Neutrophil (primary cell): Measurements from ENCODE around the gene SOX9.

Experiments
- H3K27ac ChIP-seq: fragments of 200-600 bp; sonication (generic); 2 replicates; pipeline ENCODE4 v1.5.1; 2016; ENCODE audit warnings: mild to moderate bottlenecking, moderate library complexity
- H3K27me3 ChIP-seq: fragments of 200-600 bp; sonication (generic); 2 replicates; pipeline ENCODE4 v1.6.0; 2016; ENCODE audit warnings: mild to moderate bottlenecking
- H3K36me3 ChIP-seq: fragments of 200-600 bp; sonication (generic); 2 replicates; pipeline ENCODE4 v1.5.1; 2017
- H3K4me1 ChIP-seq, 2 experiments: fragments of 200-600 bp in 1 of 2; sonication (generic) in 1 of 2; 1 replicate in 1 of 2; 2 replicates in 1 of 2; pipeline versions ENCODE4 v1.5.1 to v1.6.1; 2013 to 2016; ENCODE audit warnings: low read depth in 1 of 2, low read length in 1 of 2, mild to moderate bottlenecking in 1 of 2, moderate library complexity in 1 of 2; ENCODE audit not compliant: control insufficient read depth in 1 of 2, insufficient read depth in 1 of 2
- H3K4me3 ChIP-seq, 2 experiments: fragments of 200-600 bp in 1 of 2; sonication (generic) in 1 of 2; 1 replicate in 1 of 2; 2 replicates in 1 of 2; pipeline ENCODE4 v1.5.1; 2013 to 2016; ENCODE audit warnings: low read depth in 1 of 2, low read length in 1 of 2, mild to moderate bottlenecking in 1 of 2, moderate library complexity in 1 of 2
- H3K9me3 ChIP-seq: fragments of 200-600 bp; sonication (generic); 2 replicates; pipeline ENCODE4 v1.5.1; 2016
- TF ChIP-seq, protein P1 (sequence below): fragments of 200-600 bp; sonication (generic); IDR thresholded peaks from 2 replicates; pipeline ENCODE4 v1.5.1; 2016; ENCODE audit warnings: antibody characterized with exemption

SOX9 gene

DNA sequence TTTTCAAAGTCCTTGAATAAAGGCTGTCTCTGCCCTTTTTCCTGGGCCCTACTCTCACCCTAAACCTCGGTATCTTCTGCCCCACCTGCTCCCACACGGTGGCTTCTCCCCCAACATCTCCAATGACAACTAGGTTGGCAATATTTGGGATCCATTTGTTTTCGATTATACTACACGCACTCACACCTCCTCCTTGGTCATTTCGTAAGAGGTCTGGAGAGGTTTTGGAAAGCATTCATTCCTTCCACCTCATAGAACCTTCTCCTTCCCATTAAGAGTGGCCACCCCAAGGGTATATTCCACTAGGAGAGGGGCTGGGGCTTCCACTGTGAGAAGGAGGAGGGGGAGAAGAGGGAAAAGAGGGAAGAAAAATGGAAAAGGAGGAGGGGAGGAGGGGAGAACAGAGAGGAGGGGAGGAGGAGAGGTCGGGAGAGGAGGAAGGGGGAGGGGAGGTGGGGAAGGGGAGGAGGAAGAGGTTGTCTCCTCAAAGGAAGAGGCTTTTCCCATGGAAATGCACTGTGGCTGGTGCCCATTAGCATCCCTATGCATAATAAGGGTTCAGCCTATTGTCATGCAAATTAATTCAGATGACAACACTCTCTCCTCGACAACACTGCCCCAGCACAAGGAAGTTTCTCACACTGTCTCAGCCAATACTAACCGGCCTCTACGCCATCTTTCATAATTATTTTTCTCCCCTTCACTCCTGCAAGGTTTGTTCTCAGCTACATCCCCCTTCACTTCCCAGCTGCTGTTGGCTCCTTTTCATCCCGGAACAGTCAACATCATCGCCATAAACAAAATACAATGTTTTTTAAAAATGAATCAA, 30.0 kb downstream of the SOX9 start:
- Histone ChIP-seq H3K27me3 (no peaks in the 10 kb centered on the region), H3K36me3 (no peaks in the 10 kb centered on the region), H3K4me1 (no peaks in the 10 kb centered on the region), H3K27ac (no peak overlapping the region), H3K4me3 (no peak overlapping the region), H3K9me3 (no peaks in the 10 kb centered on the region)
- TF ChIP-seq, protein P1, sequence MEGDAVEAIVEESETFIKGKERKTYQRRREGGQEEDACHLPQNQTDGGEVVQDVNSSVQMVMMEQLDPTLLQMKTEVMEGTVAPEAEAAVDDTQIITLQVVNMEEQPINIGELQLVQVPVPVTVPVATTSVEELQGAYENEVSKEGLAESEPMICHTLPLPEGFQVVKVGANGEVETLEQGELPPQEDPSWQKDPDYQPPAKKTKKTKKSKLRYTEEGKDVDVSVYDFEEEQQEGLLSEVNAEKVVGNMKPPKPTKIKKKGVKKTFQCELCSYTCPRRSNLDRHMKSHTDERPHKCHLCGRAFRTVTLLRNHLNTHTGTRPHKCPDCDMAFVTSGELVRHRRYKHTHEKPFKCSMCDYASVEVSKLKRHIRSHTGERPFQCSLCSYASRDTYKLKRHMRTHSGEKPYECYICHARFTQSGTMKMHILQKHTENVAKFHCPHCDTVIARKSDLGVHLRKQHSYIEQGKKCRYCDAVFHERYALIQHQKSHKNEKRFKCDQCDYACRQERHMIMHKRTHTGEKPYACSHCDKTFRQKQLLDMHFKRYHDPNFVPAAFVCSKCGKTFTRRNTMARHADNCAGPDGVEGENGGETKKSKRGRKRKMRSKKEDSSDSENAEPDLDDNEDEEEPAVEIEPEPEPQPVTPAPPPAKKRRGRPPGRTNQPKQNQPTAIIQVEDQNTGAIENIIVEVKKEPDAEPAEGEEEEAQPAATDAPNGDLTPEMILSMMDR: no peak

DNA sequence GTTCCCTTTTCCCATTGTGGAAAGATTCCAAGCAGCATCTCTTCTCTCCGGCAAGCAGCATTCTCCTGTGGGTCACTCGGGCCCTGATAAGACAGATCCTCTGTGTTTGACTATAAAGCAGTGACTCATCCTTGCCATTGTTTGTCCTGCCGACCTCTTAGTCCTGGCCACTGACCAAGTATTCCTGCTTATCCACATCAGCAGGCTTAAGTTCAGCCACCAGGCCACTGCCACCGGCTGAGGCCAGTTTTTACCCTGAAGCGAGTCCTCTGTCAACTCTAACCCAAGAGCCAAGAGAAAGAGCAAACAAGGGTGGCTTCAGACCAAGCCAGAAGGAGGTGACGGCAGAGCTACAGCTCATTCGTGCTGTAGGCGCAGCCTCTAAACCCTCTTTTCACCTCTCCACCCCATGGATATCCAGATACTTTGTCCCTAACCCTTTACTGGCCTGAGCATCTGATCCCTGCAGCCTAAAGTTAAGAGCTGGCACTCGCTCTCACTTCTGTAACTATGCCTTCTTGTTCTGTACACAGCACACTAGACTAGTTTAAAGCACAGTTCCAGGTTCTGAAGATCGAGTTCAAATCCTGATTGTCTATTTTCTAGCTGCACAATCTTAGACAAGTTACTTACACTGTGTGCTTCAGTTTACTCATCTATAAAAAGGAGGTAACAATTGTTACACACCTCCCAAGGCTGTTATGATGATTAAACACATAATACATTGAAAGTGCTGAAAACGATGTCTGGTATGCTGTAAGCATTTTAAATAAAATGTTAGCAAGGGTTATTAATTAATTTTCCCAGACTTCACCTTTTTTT, 31.0 kb downstream of the SOX9 start:
- Histone ChIP-seq H3K4me3 (no peak overlapping the region), H3K9me3 (no peaks in the 10 kb centered on the region), H3K27me3 (no peaks in the 10 kb centered on the region), H3K4me1 (no peaks in the 10 kb centered on the region), H3K36me3 (no peaks in the 10 kb centered on the region), H3K27ac (no peak overlapping the region)
- TF ChIP-seq, protein P1: no peak

DNA sequence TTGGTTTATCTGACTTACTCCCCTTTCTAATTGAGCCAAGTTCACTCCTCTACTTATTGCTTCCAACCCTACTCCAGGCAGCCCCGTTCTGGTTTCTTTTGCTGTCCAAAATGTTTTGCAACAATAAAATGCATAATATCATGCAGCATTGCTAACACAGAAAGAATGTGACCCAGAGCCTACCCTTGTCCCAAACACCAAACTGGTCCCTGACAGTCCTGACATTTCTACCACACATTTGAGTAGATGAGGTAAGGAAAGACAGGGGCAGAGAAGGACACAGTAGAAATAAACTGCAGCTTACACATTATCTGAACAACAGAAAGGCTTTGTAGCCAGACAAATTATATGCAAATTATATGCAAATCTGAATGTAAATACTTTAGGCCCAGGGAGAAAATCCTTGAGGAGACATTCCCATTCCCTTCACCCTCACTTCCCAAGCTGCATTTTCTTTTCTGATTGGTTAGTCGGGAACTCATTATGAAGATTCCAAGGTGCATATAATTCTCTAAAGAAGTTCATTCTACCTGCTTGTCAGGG, 31.6 kb downstream of the SOX9 start:
- no peaks in the 10 kb centered on the region for H3K4me1 ChIP-seq
- no peaks in the 10 kb centered on the region for H3K36me3 ChIP-seq
- no peak overlapping the region for H3K4me3 ChIP-seq
- TF ChIP-seq, protein P1: no peak
- no peaks in the 10 kb centered on the region for H3K9me3 ChIP-seq
- H3K27ac ChIP-seq: no peak overlapping the region
- H3K27me3 ChIP-seq: no peaks in the 10 kb centered on the region

DNA sequence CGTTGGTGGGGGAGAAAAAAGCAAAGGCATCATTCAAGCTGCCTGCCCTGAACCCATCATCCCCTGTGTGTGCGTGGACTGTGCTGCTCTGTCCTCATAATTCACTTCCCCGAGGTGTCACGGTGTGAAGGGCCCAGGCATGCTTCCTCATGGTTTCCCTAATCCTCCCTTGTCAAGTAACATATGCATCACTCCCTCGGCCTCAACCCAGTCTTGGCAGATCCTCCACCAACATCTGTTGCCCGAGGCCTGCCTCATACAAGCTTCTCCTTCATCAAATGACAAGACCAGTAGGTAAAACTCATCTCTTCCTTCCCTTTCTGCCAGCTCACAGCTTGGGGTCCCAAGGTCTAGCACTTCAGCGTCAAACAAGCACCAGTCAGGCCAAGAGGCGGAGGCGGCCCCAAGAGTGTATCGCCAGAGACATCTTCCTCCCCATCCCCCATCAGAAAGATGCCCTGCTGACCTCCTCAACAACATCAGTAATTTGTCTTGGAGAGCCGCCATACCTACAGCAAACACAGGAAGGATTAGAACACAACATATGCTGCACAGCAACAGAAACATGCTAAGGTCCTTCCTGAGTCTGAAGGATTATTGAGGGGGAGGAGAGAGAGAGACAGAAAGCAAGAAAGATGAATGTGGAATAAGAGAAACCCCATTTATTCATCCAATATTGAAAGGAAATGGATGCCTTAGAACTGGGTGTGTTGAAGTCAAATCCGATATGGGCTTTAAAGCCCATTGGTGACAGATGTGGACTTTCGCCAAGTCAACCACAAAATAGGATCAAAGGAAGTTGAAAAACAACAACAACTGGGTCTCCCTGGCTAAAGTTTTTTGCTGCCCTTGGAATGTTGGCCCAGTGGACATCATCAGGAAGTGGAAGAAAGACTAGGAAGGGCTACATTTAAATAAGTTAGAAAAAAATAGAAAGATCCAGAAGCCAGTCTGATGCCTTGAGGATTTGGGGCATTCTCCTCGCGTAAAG, 38.4 kb downstream of the SOX9 start:
- H3K27ac ChIP-seq: no peak overlapping the region
- H3K9me3 ChIP-seq: no peaks in the 10 kb centered on the region
- no peaks in the 10 kb centered on the region for H3K4me1 ChIP-seq
- no peaks in the 10 kb centered on the region for H3K27me3 ChIP-seq
- TF ChIP-seq, protein P1: no peak
- no peaks in the 10 kb centered on the region for H3K36me3 ChIP-seq
- H3K4me3 ChIP-seq: no peak overlapping the region

DNA sequence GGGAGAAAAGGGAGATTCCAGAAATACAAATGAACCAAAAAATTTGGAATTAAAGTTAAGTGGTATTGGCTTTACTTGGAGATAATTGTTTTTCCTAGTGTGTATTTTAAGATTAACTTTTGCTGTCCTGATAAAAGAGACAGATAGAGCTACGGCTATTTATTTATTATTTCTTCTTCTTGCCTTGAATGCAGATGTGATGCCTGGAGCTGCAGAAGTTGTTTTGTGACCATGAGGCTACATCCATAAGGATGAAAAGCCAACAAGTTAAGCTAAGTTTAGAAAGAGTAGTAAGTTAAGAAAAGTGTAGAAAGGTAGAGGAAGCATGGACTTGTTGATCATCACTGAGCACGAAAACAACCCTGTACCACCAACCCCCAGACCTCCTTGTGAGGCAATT, 41.7 kb downstream of the SOX9 start:
- no peak overlapping the region for H3K4me3 ChIP-seq
- no peak overlapping the region for H3K27ac ChIP-seq
- TF ChIP-seq, protein P1: no peak
- no peaks in the 10 kb centered on the region for H3K27me3 ChIP-seq
- no peaks in the 10 kb centered on the region for H3K36me3 ChIP-seq
- H3K9me3 ChIP-seq: no peaks in the 10 kb centered on the region
- no peaks in the 10 kb centered on the region for H3K4me1 ChIP-seq
